GM18951 (cell line): ENCODE measurements around the gene CYP2W1.

Source experiments
- POLR2A ChIP-seq: IDR thresholded peaks from 4 replicates; pipeline ENCODE4 v1.6.1; 2011; ENCODE audit warnings: mild to moderate bottlenecking; ENCODE audit not compliant: insufficient read length, insufficient read depth; ENCODE audit errors: extremely low read depth
- in situ Hi-C: fragments of 300-500 bp; cut with MboI; formaldehyde crosslinking; loops from one replicate; pipeline ENCODE4 v1.12.0; 2022; ENCODE audit warnings: low sequenced_read_pairs, mixed read lengths, inconsistent platforms; ENCODE audit not compliant: unreplicated experiment

Gene CYP2W1

DNA sequence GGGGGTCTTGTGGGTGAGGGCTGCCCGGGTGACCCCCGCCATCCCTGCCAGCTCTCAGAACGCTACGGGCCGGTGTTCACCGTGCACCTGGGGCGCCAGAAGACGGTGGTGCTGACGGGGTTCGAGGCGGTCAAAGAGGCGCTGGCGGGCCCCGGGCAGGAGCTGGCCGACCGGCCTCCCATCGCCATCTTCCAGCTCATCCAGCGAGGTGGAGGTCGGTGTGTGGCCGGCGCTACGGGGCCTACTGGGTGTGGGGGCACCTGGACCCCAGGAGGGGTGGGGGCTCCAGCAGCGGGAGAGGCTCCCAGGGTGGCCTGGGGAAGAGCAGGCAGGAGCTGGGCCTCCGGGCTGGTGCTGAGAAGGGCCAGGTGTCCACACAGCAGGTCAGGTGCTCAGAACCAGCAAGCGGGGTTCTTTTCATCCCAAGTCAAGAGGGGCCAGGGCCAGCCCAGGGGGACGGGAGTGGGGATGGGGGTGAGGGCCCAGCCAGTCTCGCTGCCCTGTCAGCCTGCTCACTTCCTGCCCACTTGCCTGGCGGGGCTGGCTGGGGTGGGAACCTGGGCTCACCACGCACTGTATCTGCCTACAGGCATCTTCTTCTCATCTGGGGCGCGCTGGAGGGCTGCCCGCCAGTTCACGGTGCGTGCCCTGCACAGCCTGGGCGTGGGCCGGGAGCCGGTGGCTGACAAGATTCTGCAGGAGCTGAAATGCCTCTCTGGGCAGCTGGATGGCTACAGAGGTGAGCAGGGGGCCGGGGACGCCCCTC lies 1.6 kb downstream of the CYP2W1 start:
- in situ Hi-C loops, result no loop called here
- TF ChIP-seq POLR2A, result no peak

DNA sequence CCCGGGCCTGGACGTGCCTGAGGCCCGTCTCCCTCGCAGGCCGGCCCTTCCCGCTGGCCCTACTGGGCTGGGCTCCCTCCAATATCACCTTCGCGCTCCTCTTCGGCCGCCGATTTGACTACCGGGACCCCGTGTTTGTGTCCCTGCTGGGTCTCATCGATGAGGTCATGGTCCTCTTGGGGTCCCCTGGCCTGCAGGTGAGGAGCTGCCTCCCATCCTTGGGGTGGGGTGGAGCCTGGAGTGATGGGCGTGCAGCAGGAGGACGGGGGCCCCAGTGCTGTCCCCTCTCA lies 2.1 kb downstream of the CYP2W1 start:
- no peak for TF ChIP-seq POLR2A
- in situ Hi-C loops, result no loop called here

DNA sequence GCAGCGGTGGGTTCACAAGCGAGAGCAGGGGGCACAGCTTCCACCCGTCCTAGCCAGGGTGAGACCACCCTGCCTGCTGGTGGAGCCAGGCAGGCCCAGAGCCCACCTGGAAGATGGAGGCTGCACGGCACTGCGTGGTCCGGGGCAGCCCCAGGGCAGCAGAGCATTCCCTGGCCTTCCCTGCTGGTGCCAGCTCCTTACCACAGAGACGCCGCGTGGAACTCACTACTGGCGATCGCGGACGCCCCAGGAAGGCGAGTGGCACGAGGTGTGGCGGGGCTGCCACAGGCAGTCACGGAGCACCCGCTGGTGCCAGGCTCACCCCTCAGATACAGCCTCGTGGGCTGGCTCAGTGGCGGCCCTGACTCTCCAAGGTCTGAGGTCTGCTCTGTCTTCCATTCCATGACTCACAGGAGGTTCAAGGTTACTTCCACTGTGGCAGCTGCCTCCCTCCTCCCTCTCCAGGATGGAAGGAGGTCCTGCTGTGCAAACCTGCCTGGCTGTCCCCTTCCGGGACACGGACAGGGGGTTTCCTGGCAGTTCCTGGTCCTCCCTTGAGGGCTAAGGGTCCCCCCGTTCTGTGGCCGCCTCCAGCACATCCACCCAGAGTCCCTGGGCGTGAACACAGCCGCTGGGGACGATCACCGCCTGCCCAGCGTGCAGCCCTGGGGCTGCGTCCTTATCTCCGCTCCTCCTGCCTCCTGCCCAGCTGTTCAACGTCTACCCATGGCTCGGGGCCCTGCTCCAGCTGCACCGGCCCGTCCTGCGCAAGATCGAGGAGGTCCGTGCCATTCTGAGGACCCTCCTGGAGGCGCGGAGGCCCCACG lies 3.1 kb downstream of the CYP2W1 start:
- in situ Hi-C loops, result no loop called here
- TF ChIP-seq POLR2A, result no peak

DNA sequence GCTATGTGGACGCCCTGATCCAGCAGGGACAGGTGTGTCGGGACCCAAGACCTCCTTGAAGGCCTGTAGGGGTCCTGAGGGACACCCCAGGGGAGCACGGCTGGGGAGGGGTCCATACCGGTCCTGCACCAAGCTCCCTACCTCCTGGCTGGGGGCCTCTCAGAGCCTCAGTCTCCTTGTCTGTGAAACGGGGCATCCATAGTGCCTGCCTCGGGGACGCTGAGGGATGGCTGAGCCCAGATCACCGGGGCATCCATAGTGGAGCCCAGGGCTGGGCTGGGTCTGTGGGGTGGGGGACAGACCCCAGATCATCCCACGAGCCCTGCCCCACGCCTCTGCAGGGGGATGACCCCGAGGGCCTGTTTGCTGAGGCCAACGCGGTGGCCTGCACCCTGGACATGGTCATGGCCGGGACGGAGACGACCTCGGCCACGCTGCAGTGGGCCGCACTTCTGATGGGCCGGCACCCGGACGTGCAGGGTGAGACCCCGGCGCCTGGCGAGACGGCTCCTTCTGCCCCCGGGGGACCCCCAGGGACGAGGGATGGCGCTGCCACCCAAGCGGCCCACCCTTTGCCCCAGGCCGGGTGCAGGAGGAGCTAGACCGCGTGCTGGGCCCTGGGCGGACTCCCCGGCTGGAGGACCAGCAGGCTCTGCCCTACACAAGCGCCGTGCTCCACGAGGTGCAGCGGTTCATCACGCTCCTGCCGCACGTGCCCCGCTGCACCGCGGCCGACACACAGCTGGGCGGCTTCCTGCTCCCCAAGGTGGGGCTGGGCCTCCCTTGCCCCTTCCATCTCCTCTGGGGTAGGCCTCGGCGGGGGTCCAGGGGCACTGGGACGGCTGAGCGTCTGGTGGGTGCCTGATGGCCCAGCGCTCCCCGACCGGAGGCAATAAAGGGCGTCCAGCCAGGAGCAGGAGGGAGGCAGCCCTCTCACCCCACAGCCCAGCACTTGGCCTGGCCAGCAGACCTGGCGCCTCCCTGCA lies 4.1 kb downstream of the CYP2W1 start:
- no peak for TF ChIP-seq POLR2A
- in situ Hi-C loops, result no loop called here

DNA sequence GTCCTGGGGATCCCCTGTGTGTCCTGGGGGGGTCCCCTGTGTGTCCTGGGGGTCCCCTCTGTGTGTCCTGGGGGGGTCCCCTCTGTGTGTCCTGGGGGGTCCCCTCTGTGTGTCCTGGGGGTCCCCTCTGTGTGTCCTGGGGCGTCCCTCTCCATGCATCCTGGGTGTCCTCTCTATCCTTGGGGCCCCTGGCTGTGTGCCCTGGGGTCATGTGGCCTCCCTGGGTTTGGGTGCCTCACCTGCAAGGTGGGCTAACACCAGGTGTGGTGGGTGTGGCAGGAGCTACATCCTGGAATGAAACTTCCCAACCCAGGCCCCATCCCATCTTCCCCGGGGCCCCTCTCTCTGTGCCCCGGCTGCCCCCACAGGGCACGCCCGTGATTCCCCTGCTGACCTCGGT lies 4.9 kb downstream of the CYP2W1 start:
- TF ChIP-seq POLR2A, result no peak
- in situ Hi-C loops, result no loop called here

DNA sequence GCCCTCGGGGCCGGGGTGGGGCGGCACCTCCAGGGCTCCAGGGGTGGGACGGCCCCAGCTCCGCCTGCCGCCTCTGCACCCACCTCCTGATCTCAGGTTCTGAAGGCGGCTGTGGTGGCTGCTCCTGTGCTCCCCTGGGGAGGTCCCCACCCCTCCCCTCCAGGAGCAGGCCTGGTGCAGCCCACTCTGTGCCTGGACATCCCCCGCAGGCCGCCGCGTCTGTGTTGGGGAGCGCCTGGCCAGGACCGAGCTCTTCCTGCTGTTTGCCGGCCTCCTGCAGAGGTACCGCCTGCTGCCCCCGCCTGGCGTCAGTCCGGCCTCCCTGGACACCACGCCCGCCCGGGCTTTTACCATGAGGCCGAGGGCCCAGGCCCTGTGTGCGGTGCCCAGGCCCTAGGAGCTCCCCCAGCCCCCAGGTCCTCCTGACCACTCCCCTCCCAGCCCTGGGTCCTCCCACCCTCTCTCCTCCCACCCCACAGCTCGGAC lies 5.5 kb downstream of the CYP2W1 start:
- no peak for TF ChIP-seq POLR2A
- in situ Hi-C loops, result no loop called here

DNA sequence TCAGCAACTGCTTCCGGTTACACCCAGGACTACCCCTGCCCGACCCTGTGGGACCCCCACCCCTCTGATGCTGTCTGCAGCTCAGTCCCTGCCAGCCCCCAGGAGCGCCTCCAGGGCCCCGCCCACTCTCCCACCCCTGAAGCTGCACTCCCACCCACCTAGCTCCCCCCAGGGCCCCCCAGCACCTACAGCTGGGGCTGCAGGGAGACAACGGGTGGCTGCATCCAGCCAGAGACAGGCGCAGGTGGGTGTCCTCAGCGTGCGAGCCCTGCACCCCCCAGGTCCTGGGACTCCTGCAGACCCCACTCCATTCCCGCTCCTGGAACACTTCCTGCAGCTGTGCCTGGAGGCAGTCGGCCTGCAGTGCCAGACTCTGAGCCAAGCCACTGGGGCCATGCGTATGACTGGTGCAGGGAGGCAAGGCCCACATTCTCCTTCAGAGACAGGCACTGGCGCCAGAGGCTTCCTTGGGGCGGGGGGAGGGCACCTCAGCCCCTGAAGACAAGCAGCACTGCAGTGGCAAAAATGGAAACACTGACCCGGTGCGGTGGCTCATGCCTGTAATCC lies 6.1 kb downstream of the CYP2W1 start:
- no peak for TF ChIP-seq POLR2A
- in situ Hi-C loops, result no loop called here

DNA sequence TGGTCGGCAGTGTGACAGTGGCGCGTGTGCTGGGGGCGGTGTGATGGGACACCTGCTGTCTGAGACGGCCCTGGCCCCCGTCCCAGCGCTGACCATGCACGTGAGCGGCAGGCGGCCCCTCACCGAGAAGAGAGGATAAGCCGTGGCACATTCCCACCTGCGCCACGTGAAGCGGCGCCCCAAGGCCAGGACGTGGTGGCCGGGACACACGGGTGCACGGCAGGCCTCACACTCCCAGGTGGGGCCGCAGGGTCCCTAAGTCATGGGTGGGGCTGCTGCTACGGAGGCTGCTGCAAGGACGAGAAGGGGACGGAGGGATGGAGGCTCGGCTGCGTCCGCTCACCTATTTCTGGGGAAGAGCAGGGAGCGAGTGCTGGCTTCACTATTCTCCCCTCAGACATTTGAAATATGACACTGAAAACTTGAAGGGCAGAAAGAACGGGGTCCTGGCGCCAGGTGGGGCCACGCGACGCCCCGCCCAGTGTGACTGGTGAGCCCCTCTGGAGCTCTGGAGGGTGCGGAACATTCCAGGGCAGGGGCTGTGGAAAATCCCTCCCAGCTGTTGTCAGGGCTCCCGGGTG lies 7.5 kb downstream of the CYP2W1 start:
- TF ChIP-seq POLR2A, result no peak
- in situ Hi-C loops, result loop anchor here (10.0 kb wide), 2 partner anchors 54 to 174 kb away; partner anchors contain the start of genes GPR146 and ZFAND2A

DNA sequence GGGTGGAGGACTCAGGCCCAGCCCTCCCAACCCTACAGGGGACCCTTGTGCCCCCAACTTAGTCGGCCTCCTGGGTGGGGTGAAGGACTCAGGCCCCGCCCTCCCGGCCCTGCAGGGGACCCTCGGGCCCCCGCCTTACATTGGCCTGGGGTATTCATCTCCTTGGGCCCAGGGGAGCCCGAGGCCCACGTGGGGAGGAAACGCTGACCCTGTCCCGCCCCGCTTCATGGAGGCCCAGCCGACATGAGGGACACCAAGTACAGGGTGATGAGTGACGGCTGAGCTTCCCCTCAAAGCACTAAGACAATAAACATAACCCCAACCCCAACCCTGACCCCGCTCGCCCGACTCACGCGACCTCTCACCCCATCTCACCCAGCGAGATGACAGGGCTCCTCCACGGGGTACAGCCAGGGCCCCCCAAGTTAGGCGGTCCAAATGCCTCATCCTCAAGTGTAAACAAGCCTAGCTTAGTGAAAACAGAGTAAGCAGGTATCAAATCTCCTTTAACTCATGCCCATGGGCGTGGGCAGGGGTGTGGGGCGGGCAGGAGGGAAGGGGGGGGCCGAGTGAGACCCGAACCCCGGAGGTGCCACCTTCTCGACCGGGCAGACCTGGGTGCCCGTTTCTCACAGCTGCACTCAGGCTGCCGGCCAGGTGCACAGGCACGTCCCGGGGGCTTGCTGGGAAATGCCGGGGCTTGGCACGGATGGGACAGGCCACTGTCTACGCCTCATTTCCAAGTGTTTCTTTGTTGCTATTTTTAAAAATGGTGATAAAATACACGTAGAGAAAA lies 8.2 kb downstream of the CYP2W1 start:
- no peak for TF ChIP-seq POLR2A
- in situ Hi-C loops, result loop anchor here (10.0 kb wide), 2 partner anchors 54 to 174 kb away; partner anchors contain the start of genes GPR146 and ZFAND2A

DNA sequence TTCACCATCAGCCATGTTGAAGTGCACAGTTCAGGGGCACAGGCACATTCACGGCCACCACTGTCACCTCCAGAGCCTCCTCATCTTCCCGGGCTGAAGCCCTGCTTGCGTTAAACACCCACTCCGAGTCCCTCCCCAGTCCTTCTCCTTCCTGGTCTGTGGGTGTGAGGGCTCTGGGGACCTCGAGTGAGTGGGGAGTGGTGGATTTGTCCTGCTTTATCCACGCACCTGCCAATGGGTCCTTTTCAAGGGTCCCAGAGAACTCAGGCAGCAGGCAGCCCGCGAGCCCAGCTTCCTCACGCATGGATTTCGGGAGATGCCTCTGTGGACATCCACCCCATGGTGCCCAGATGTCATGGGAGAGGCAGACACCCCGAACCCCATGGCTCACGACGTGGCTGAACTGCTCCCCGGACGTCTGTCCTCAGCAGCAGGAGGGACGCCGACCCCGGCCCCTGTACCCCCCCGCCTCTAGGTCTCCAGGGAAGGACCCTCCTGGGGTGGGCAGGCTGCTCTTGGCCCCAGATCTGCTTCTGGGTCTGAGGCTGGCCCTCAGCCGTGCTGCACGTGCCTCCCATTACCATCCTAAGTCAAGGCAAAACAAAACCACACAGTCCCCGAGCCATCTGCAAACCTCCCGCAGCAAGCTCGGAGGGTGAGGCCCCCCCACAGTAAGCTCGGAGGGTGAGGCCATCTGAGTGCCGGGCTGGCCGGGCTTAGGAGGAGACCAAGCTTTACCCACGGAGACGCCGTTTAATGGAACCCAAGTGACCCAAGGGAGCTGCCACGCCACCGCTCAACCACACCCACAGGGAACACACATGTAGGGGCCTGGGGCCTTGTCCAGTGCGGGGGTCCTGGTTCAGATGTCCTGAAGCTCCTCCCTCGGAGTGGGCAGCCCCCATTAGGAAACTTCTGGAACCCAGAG lies 9.0 kb downstream of the CYP2W1 start:
- no peak for TF ChIP-seq POLR2A
- in situ Hi-C loops, result loop anchor here (10.0 kb wide), 2 partner anchors 53 to 173 kb away; partner anchors contain the start of genes GPR146 and ZFAND2A
